Coronary artery (tissue), 2 donors: Measurements from ENCODE around the gene ASH1L.

Experiments used
- DNase-seq: peaks from one replicate; pipeline ENCODE4 v3.0.0-alpha.2; 2017; ENCODE audit warnings: low spot score
- H3K27ac ChIP-seq, 2 donors: fragments of 200-600 bp; sonication (generic); one replicate each; pipeline ENCODE4 v1.5.1; 2016 to 2019
- H3K4me3 ChIP-seq: fragments of 200-600 bp; sonication (generic); 2 replicates; pipeline ENCODE4 v1.5.1; 2016; ENCODE audit warnings: mild to moderate bottlenecking, moderate library complexity
- TF ChIP-seq, protein P1 (sequence below): fragments of 200-600 bp; sonication (generic); IDR thresholded peaks from one replicate; pipeline ENCODE4 v1.5.1; 2019; ENCODE audit warnings: antibody characterized with exemption

Gene ASH1L

DNA sequence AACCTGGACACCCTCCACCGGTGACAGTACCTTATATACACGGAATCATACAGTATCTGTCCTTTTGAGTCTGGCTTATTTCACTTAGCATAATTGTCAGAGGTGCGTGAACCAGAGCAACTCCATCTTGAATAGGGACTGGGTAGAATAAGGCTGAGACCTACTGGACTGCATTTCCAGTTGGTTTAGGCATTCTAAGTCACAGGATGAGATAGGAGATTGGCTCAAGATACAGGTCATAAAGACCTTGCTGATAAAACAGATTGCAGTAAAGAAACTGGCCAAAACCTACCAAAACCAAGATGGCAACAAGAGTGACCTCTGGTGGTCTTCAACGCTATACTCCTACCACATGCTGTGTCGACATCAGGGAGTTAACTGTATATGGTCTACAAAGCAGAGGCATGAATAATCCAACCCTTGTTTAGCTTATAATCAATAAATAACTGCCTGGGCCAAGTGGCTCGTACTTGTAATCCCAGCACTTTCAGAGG, 255.3 kb downstream of the ASH1L start:
- TF ChIP-seq, protein P1, sequence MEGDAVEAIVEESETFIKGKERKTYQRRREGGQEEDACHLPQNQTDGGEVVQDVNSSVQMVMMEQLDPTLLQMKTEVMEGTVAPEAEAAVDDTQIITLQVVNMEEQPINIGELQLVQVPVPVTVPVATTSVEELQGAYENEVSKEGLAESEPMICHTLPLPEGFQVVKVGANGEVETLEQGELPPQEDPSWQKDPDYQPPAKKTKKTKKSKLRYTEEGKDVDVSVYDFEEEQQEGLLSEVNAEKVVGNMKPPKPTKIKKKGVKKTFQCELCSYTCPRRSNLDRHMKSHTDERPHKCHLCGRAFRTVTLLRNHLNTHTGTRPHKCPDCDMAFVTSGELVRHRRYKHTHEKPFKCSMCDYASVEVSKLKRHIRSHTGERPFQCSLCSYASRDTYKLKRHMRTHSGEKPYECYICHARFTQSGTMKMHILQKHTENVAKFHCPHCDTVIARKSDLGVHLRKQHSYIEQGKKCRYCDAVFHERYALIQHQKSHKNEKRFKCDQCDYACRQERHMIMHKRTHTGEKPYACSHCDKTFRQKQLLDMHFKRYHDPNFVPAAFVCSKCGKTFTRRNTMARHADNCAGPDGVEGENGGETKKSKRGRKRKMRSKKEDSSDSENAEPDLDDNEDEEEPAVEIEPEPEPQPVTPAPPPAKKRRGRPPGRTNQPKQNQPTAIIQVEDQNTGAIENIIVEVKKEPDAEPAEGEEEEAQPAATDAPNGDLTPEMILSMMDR, result no peak
- DNase-seq, result no peak
- no peak overlapping the region for H3K27ac ChIP-seq
- no peak overlapping the region for H3K4me3 ChIP-seq

DNA sequence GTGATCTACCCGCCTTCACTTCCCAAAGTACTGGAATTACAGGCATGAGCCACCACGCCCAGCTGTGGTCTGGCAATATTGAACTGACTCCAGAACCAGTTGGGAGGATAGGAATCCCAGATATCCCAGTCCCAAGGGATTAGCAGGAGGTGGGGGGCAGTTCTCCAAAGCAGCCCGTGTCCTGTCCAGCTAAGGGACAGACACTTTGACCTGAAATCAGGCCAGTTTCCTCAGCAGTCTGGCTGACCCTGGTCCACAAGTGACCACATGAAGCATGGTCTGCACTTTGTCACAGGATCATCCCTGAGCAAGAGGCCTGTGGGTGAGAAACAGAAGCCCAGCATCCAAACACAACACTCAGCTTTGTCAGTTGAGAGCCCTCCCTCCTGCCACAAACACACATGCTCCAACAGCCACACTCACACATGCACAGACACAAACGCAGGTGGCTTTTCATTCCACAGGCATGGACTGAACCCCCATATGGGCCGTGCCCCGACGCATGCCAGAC, 256.7 kb downstream of the ASH1L start:
- no peak overlapping the region for H3K4me3 ChIP-seq
- no peak for DNase-seq
- TF ChIP-seq, protein P1, result no peak
- H3K27ac ChIP-seq, result no peak overlapping the region

DNA sequence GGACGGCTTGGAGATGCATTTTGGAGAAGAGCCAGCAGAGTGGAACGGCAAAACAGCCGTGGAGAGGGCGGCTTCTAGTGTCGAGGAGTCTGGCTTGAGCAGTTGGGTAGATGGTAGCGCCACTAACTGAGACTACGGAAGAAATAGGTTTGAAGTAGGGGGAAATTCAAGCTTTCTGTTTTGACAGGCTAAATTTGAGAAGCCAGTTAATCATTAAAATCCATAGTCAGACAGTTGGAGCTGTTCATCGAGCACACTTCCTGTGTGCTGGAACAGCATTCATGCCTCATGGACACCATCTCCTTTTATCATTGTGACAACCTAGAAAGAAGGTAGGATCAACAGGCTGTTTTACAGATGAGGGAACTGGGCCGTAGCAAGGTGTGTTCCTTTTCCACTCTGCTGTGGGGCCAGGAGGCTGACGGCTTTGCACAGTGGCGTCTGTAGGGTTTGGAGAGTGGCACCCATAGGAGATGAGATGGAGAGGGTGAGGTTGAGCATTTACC, 258.0 kb downstream of the ASH1L start:
- Histone ChIP-seq H3K4me3 (no peak overlapping the region), H3K27ac (no peak overlapping the region)
- DNase-seq, result no peak
- TF ChIP-seq, protein P1, result no peak

DNA sequence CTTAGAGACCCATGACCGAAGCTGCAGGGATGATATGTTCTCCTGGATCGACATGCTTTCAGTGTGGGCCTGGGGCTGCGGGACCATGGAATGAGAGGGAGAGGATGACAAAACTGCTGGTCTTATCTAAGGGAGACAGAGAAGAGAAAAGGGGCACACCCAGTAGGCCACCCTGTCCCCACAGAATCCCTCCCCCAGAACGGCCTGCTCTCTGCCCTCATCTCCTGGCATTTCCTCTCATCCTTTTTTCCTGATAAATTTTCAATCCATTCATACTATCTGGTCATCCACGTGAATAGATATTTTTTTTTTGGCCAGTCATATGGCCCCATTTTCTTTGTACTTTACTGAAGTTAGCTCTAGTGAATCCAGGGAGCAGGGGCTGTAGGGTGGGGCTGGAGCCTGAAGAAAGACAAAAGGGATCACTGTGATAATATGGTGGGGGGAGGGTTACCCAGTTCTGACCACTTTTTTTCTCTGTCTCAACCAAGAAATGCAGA, 261.2 kb downstream of the ASH1L start, which contains the start of gene PKLR:
TSS of gene PKLR (minus strand) at position 97 of the 500 bp plus-strand sequence. CDS start at position 54, 43 bp downstream.
- H3K27ac ChIP-seq, result no peak within 1 kb of the TSS
- H3K4me3 ChIP-seq, result no peak within 1 kb of the TSS
- TF ChIP-seq, protein P1, result no peak
- DNase-seq, result no peak

DNA sequence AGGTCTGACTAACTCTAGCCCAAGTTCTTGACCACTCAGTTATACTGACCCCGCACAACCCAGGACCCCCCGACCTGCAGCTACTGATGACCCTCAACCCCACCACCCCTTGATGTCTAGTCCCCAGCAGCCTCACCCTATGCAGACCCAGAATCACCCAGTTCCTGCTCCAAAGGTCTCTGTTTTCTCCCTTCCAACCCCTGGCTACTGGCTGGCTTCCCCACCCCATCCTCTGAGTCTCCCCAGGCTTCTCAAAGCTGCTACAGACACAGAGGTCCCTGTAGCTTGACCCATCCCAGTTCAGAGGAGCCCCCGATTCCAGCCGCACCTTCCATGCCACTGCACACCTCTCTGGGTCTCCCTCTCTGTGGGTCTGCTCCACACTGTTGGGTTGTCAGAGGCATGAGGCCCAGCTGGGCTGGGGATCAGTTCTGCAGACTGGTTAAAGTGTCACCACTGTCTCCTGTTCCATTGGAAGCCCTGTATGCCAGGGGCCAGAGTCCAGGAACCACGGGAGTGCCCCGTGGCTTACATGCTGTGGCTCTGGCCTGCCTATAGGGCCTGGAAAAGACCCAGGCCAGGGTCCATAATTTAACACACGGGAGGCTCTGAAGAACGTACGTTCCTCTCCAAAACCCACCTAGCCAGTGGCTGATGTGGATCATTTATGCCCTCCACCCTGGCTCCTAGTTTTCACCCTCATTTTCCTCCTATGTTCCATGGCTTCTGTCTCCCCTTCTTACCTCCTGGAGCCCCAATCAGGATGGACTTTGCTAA, 261.9 kb downstream of the ASH1L start:
- TF ChIP-seq, protein P1, result no peak
- Histone ChIP-seq H3K27ac (no peak overlapping the region), H3K4me3 (no peak overlapping the region)
- no peak for DNase-seq

DNA sequence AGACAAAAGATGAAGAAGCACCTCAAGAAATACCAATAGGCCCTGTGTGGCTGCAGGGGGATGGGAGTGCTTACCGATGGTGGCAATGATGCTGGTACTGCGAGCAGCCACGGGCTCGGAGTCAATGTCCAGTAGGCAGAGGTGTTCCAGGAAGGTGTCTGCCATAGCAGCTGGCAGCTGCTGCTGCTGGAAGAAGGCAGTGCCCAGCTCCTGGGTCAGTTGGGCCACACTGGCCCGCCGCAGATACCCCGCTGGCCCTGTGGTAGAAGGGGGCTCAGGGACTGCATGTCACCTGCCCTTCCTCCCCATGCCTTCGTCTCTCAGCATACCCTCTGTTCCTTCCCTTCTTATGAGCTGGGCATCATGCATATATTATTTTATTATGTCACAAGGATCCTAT, 262.6 kb downstream of the ASH1L start:
- TF ChIP-seq, protein P1, result no peak
- Histone ChIP-seq H3K4me3 (no peak overlapping the region), H3K27ac (no peak overlapping the region)

More for the DNA sequence above, 262.6 kb downstream of the ASH1L start:
- DNase-seq, result no peak
